Mesothelial cell of epicardium (in vitro differentiated cells): ENCODE measurements around the gene HJV. TPM values are rescaled to one million over a fixed set of nuclear protein-coding genes. Genes with fewer than 3 reads are reported as not detected.

ENCODE experiments used
- DNase-seq, 2 experiments: peaks; one replicate each; pipeline ENCODE4 v3.0.0; 2021; ENCODE audit warnings: low spot score in 2 of 2; ENCODE audit not compliant: unreplicated experiment in 2 of 2
- H3K27ac Mint-ChIP-seq: 2 replicates; pipeline ENCODE4 v1.8.0; 2021; ENCODE audit warnings: mixed read lengths
- H3K27me3 Mint-ChIP-seq: 2 replicates; pipeline ENCODE4 v1.8.0; 2021; ENCODE audit warnings: low read depth, mixed read lengths
- H3K36me3 Mint-ChIP-seq: 2 replicates; pipeline ENCODE4 v1.8.0; 2021; ENCODE audit warnings: mixed read lengths
- H3K4me1 Mint-ChIP-seq: 2 replicates; pipeline ENCODE4 v1.8.0; 2021; ENCODE audit warnings: mixed read lengths
- H3K4me3 Mint-ChIP-seq: 2 replicates; pipeline ENCODE4 v1.8.0; 2021; ENCODE audit warnings: mild to moderate bottlenecking, moderate library complexity, mixed read lengths
- H3K9me3 Mint-ChIP-seq: 2 replicates; pipeline ENCODE4 v1.8.0; 2021; ENCODE audit warnings: mixed read lengths
- total RNA-seq: library from RNA; stranded (reverse); gene quantifications from 3 replicates; pipeline ENCODE4 v1.2.1, GENCODE V29; 2021
- TF ChIP-seq, protein P1 (sequence below): fragments of 200-600 bp; sonication (generic); IDR thresholded peaks from one replicate; pipeline ENCODE4 v1.5.0; 2021; ENCODE audit warnings: antibody characterized with exemption; ENCODE audit not compliant: unreplicated experiment

The HJV gene
- total RNA-seq, 1 donor from 2014 or later = not detected

DNA sequence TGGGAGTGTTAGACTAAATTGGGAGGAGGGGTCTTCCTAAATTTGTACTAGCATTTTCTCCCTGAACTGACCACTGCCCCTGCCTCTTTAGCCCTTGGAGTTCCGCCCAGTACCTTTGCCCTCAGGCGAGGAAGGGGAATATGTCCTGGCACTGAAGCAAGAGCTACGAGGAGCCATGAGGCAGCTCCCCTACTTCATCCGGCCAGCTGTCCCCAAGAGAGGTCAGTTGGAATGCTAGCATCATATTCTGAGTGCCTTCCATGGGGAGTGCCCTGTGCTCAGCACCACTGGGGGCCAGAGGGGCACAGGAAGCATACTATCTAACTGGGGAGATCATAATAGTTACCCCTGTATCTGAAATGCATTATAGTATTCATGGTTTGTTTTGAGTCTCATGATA is 46.3 kb downstream of the HJV start:
- no peak overlapping the region for H3K27ac Mint-ChIP-seq
- no peak overlapping the region for H3K4me3 Mint-ChIP-seq

DNA sequence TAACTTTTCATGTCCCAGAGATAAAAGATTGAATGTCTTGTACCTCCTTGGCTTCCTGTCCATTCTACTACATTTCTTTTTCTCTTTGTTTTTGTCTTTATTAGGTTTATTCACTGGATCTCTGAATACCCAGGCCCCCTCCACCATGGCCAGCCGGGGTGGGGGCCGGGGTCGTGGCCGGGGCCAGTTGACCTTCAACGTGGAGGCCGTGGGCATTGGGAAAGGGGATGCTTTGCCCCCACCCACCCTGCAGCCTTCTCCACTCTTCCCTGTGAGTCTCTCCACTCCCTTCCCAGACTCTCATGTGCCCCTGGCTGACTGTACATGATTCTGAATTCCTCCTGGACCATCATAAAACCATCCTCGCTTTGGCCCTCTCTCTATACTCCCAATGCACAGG is 46.8 kb downstream of the HJV start:
- Mint-ChIP-seq H3K4me1 (no peaks in the 10 kb centered on the region), H3K27me3 (no peaks in the 10 kb centered on the region), H3K27ac (no peak overlapping the region), H3K4me3 (no peak overlapping the region), H3K36me3 (no peaks in the 10 kb centered on the region), H3K9me3 (no peaks in the 10 kb centered on the region)
- DNase-seq = no peak
- TF ChIP-seq, protein P1, sequence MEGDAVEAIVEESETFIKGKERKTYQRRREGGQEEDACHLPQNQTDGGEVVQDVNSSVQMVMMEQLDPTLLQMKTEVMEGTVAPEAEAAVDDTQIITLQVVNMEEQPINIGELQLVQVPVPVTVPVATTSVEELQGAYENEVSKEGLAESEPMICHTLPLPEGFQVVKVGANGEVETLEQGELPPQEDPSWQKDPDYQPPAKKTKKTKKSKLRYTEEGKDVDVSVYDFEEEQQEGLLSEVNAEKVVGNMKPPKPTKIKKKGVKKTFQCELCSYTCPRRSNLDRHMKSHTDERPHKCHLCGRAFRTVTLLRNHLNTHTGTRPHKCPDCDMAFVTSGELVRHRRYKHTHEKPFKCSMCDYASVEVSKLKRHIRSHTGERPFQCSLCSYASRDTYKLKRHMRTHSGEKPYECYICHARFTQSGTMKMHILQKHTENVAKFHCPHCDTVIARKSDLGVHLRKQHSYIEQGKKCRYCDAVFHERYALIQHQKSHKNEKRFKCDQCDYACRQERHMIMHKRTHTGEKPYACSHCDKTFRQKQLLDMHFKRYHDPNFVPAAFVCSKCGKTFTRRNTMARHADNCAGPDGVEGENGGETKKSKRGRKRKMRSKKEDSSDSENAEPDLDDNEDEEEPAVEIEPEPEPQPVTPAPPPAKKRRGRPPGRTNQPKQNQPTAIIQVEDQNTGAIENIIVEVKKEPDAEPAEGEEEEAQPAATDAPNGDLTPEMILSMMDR = no peak

More for the DNA sequence above, 46.3 kb downstream of the HJV start:
- no peak for DNase-seq
- Mint-ChIP-seq H3K4me1 (no peaks in the 10 kb centered on the region), H3K27me3 (no peaks in the 10 kb centered on the region), H3K9me3 (no peaks in the 10 kb centered on the region), H3K36me3 (no peaks in the 10 kb centered on the region)
- TF ChIP-seq, protein P1 = no peak

DNA sequence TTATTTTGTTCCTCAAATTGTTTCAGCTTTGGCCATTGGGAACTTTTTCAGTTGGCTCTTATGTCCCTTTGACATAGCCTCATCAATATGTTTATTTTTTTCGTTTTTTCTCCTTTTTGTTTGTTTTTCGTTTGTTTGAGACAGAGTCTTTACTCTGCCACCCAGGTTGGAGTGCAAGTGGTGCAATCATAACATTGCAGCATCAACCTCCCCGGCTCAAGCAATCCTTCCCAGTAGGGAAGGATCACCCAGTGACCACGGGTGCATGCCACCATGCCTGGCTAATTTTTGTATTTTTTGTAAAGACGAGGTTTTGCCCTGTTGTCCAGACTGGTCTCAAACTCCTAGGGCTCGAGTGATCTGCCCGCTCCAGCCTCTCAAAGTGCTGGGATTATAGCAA is 49.0 kb downstream of the HJV start:
- no peaks in the 10 kb centered on the region for H3K27me3 Mint-ChIP-seq
- H3K4me3 Mint-ChIP-seq = no peak overlapping the region
- no peak for DNase-seq
- H3K27ac Mint-ChIP-seq = no peak overlapping the region
- TF ChIP-seq, protein P1 = no peak
- peaks cover 4% of the 10 kb centered on the region for H3K36me3 Mint-ChIP-seq
- peaks cover 5% of the 10 kb centered on the region for H3K9me3 Mint-ChIP-seq
- H3K4me1 Mint-ChIP-seq = no peaks in the 10 kb centered on the region

Other genes with a start within 250 kb of the HJV start
- 13.9 to 15.3 TPM (median 15.0 TPM) in 3 replicates for gene RNF115, start 197.6 kb downstream of the HJV start, total RNA-seq
- 32.5 to 34.2 TPM (median 33.5 TPM) in 3 replicates for gene POLR3C, start 197.5 kb downstream of the HJV start, total RNA-seq
- 4.7 to 5.4 TPM (median 5.3 TPM) in 3 replicates for gene NUDT17, start 176.1 kb downstream of the HJV start, total RNA-seq
- gene PIAS3, start 162.7 kb downstream of the HJV start, total RNA-seq = 57.6 to 62.6 TPM (median 62.0 TPM) in 3 replicates
- 0.40 to 0.61 TPM (median 0.58 TPM) in 3 replicates for gene ANKRD35, start 135.9 kb downstream of the HJV start, total RNA-seq
- 0.38 to 0.60 TPM (median 0.59 TPM) in 3 replicates for gene ITGA10, start 111.7 kb downstream of the HJV start, total RNA-seq
- gene PEX11B, start 103.0 kb downstream of the HJV start, total RNA-seq = 26.8 to 27.2 TPM (median 26.9 TPM) in 3 replicates
- 146 to 154 TPM (median 148 TPM) in 3 replicates for gene RBM8A, start 94.3 kb downstream of the HJV start, total RNA-seq
- gene LIX1L, start 63.7 kb downstream of the HJV start, total RNA-seq = 26.6 to 27.6 TPM (median 27.1 TPM) in 3 replicates
- gene ANKRD34A, start 57.2 kb downstream of the HJV start, total RNA-seq = 0.86 to 1.9 TPM (median 0.94 TPM) in 3 replicates
- gene POLR3GL, start 57.0 kb downstream of the HJV start, total RNA-seq = 14.4 to 16.4 TPM (median 14.7 TPM) in 3 replicates
- 125 to 129 TPM (median 129 TPM) in 3 replicates for gene TXNIP, start 25.2 kb downstream of the HJV start, total RNA-seq
- gene NBPF10, start 123.1 kb upstream of the HJV start, total RNA-seq = 6.3 to 7.0 TPM (median 6.4 TPM) in 3 replicates
- 71.2 to 79.3 TPM (median 72.8 TPM) in 3 replicates for gene NOTCH2NLA, start 207.3 kb upstream of the HJV start, total RNA-seq